ENCODE data around the gene PTPRR. TPM values are rescaled to one million over a fixed set of nuclear protein-coding genes. Genes with fewer than 3 reads are reported as not detected.

PTPRR gene
- total RNA-seq, 1 donor from 2014 or later: not detected

DNA sequence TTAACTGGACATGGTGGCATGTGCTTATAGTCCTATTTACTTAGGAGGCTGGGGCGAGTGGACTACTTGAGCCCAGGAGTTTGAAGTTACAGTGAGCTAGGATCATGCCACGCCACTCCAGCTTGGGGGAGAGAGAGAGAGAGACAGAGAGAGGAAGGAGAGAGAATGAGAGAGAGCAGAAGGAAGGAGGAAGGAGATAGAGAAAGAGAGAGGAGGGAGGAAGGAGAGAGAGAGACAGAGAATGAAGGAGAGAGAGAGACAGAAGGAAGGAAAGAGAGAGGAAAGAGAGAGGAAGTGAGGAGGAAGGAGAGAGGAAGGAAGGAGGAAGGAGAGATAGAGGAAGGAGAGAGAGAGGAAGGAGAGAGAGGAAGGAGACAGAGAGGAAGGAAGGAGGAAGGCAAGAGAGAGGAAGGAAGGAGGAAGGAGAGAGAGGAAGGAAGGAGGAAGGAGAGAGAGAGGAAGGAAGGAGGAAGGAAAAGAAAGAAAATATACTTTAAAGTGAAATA is 189.8 kb downstream of the PTPRR start:
- Mint-ChIP-seq H3K27me3 (ENCODE audit: low read depth) (peaks cover 11% of the 10 kb centered on the region), H3K27ac (ENCODE audit: unreplicated experiment) (no peak overlapping the region), H3K36me3 (ENCODE audit: low read depth) (no peaks in the 10 kb centered on the region), H3K4me1 (ENCODE audit: low read depth) (no peaks in the 10 kb centered on the region), H3K4me3 (ENCODE audit: unreplicated experiment) (no peak overlapping the region), H3K9me3 (ENCODE audit: low read depth) (no peaks in the 10 kb centered on the region)
- no peak for TF ChIP-seq CTCF (IDR thresholded peaks at IDR 0.05)
- no peak for DNase-seq (ENCODE audit: low spot score)

DNA sequence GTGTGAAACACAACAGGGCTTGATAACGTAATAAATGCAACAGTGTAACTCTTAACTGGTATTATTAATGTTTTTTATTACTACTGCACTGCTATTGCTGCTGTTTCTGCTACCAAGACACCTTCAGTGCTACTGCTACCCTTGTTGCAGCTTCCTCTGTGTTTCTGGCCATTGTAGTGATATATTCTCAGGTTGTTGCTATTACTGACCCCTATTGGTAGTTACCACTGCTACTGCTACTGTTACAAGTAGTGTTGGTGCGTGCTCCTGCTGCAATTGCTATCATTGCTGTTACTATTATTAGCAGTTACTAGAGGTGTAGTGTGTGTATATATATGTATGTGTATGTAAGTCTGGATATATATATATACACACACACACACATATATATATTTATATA is 196.1 kb downstream of the PTPRR start:
- H3K27me3 Mint-ChIP-seq (ENCODE audit: low read depth): no peaks in the 10 kb centered on the region
- DNase-seq (ENCODE audit: low spot score): no peak
- TF ChIP-seq CTCF (IDR thresholded peaks at IDR 0.05): peak; percentile 51
- H3K4me3 Mint-ChIP-seq (ENCODE audit: unreplicated experiment): no peak overlapping the region
- no peak overlapping the region for H3K27ac Mint-ChIP-seq (ENCODE audit: unreplicated experiment)
- H3K4me1 Mint-ChIP-seq (ENCODE audit: low read depth): peaks cover 4% of the 10 kb centered on the region
- H3K36me3 Mint-ChIP-seq (ENCODE audit: low read depth): no peaks in the 10 kb centered on the region
- H3K9me3 Mint-ChIP-seq (ENCODE audit: low read depth): no peaks in the 10 kb centered on the region

DNA sequence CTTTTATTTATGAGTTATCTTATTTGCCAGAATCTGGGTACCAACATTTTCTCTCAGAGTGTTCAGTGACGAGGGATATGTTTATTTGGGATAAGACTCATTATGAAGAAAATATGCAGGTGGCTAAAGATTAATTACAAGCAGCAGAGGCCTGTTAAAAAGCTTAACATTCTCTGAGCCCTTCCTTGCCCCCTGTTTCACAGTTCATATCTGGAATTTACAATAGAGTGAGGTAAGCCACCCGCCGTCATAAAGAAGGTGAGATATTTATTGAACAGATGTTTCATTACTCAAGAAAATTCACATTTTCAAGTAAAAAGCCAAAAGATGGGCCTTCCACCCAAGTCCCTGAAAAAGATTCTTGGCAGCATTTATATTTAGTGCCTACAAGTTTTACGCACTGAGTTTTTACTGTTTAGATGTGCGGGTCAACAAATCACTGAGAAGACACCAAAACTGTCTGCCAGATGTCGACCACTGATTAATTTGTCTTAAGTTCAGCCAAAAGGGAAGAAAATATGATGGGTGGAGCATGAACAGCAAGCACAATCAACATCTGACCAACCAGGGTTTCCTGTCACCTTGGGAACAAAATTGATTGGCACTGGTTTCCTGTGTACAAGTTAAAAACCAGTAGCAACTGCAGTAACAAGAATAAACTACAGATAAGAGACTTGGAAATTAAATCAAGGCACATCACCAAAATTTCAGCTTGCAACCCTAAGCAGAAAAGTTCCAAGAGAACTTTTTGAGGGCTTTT is 197.8 kb downstream of the PTPRR start:
- no peak for TF ChIP-seq CTCF (IDR thresholded peaks at IDR 0.05)
- Mint-ChIP-seq H3K27me3 (ENCODE audit: low read depth) (peaks cover 1% of the 10 kb centered on the region), H3K36me3 (ENCODE audit: low read depth) (no peaks in the 10 kb centered on the region), H3K4me1 (ENCODE audit: low read depth) (peaks cover 4% of the 10 kb centered on the region), H3K27ac (ENCODE audit: unreplicated experiment) (no peak overlapping the region), H3K4me3 (ENCODE audit: unreplicated experiment) (no peak overlapping the region), H3K9me3 (ENCODE audit: low read depth) (no peaks in the 10 kb centered on the region)
- no peak for DNase-seq (ENCODE audit: low spot score)

DNA sequence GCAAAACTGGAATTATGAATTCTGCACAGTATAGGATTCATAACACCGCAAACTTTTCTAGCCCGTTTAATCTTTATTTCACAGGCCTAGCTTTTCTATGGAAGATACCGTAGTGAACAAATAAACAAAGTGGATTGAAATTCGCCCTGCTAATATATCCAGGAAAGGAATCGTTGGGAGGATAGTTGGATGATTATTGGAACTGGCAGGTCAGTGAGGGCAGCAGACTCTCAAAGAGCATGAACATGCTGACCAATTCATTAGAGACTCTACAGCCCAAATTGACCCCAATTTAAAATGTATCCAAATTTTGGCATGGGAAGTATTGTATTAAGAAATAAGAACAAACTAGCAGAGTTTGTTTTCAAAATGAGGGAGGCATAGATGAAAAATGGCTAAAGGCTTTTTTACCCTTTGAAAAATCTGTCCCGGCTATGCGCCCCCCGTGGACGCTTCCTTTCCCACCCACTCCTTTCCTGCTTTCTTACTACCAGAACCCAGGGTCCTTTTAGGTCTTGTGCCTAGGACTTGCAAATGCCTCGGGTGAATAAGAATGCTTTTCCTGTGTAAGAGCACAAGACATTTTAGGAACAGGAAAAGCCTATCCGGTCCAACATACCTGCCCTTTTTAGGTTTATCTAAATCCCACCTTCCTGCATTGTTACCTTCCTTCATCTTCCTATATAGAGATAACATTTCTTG is 198.7 kb downstream of the PTPRR start:
- Mint-ChIP-seq H3K4me3 (ENCODE audit: unreplicated experiment) (no peak overlapping the region), H3K27ac (ENCODE audit: unreplicated experiment) (no peak overlapping the region), H3K27me3 (ENCODE audit: low read depth) (peaks cover 1% of the 10 kb centered on the region), H3K36me3 (ENCODE audit: low read depth) (no peaks in the 10 kb centered on the region), H3K9me3 (ENCODE audit: low read depth) (no peaks in the 10 kb centered on the region), H3K4me1 (ENCODE audit: low read depth) (peaks cover 4% of the 10 kb centered on the region)
- TF ChIP-seq CTCF (IDR thresholded peaks at IDR 0.05): no peak
- no peak for DNase-seq (ENCODE audit: low spot score)

DNA sequence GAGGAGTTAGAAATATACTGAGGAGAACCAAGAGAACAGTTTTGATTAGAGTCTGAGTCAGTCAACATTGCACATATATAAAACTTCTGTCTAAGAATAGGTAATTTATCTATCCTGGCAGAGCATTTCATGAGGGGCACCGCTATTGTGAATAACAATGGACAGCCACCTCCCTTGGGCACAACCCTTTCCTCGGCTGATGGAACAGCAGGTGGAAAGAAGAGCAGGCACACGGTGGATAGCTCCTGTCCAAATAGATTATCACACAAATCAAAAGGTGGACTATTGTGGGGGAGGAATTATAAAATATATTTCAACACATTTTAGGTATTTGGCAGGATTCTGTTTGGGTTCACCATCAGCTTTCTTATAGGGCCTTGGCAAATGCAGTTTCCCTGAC is 199.3 kb downstream of the PTPRR start:
- H3K27ac Mint-ChIP-seq (ENCODE audit: unreplicated experiment): no peak overlapping the region
- peaks cover 1% of the 10 kb centered on the region for H3K27me3 Mint-ChIP-seq (ENCODE audit: low read depth)
- H3K9me3 Mint-ChIP-seq (ENCODE audit: low read depth): no peaks in the 10 kb centered on the region
- DNase-seq (ENCODE audit: low spot score): no peak
- H3K4me3 Mint-ChIP-seq (ENCODE audit: unreplicated experiment): no peak overlapping the region
- H3K36me3 Mint-ChIP-seq (ENCODE audit: low read depth): no peaks in the 10 kb centered on the region
- TF ChIP-seq CTCF (IDR thresholded peaks at IDR 0.05): no peak
- H3K4me1 Mint-ChIP-seq (ENCODE audit: low read depth): peaks cover 4% of the 10 kb centered on the region

All from chondrocyte (in vitro differentiated cells).